WERI-Rb-1 (cell line): ENCODE results near the gene GRIK3.

Experiments
- DNase-seq: peaks from one replicate; pipeline ENCODE4 v3.0.0-alpha.2; 2020
- H3K27ac ChIP-seq: fragments of 250-450 bp; sonication (Bioruptor Pico); 2 replicates; pipeline ENCODE4 v1.5.1; 2020; ENCODE audit warnings: mild to moderate bottlenecking, moderate library complexity
- H3K27me3 ChIP-seq: fragments of 250-450 bp; sonication (Bioruptor Pico); 2 replicates; pipeline ENCODE4 v1.5.1; 2021; ENCODE audit warnings: mild to moderate bottlenecking, low read depth, moderate library complexity; ENCODE audit not compliant: insufficient read depth, severe bottlenecking
- H3K36me3 ChIP-seq: fragments of 250-450 bp; sonication (Bioruptor Pico); 2 replicates; pipeline ENCODE4 v1.5.1; 2020; ENCODE audit warnings: mild to moderate bottlenecking, moderate library complexity
- H3K4me3 ChIP-seq: 2 replicates; pipeline ENCODE4 v1.5.1; 2011; ENCODE audit warnings: low read depth, mild to moderate bottlenecking, control low read depth, low read length
- H3K9me3 ChIP-seq: fragments of 250-450 bp; sonication (Bioruptor Pico); 2 replicates; pipeline ENCODE4 v1.5.1; 2021; ENCODE audit warnings: mild to moderate bottlenecking, moderate library complexity; ENCODE audit not compliant: severe bottlenecking
- CTCF ChIP-seq: IDR thresholded peaks from 2 replicates; pipeline ENCODE4 v1.5.1; 2011; ENCODE audit warnings: low read depth, mild to moderate bottlenecking, control low read depth, inconsistent platforms, low read length

The GRIK3 gene

GRCh38 chr1:36778740-36779139, 255.6 kb downstream of the GRIK3 start:
- DNase-seq: no peak
- Histone ChIP-seq H3K27me3 (no peaks in the 10 kb centered on the region), H3K9me3 (peaks cover 2% of the 10 kb centered on the region), H3K36me3 (no peaks in the 10 kb centered on the region), H3K27ac (no peak overlapping the region), H3K4me3 (no peak overlapping the region)
- TF ChIP-seq CTCF: no peak

- TF ChIP-seq CTCF: no peak
- DNase-seq: no peak
- Histone ChIP-seq H3K27me3 (no peaks in the 10 kb centered on the region), H3K27ac (peak overlapping the region; percentile 21; the same call in 1 of the 2 replicates), H3K36me3 (no peaks in the 10 kb centered on the region), H3K9me3 (peaks cover 2% of the 10 kb centered on the region), H3K4me3 (no peak overlapping the region)
Measured at GRCh38 chr1:36776948-36777831, 257.1 kb downstream of the GRIK3 start.

- Histone ChIP-seq H3K9me3 (peaks cover 2% of the 10 kb centered on the region), H3K27me3 (no peaks in the 10 kb centered on the region), H3K27ac (no peak overlapping the region), H3K36me3 (no peaks in the 10 kb centered on the region), H3K4me3 (no peak overlapping the region)
- TF ChIP-seq CTCF: no peak
- no peak for DNase-seq
Measured at GRCh38 chr1:36776256-36776655, 258.1 kb downstream of the GRIK3 start.

GRCh38 chr1:36775716-36776115, 258.6 kb downstream of the GRIK3 start:
- peak overlapping the region; percentile 35; the same call in 1 of the 2 replicates for H3K27ac ChIP-seq
- H3K9me3 ChIP-seq: peaks cover 2% of the 10 kb centered on the region
- H3K36me3 ChIP-seq: no peaks in the 10 kb centered on the region
- no peaks in the 10 kb centered on the region for H3K27me3 ChIP-seq
- no peak overlapping the region for H3K4me3 ChIP-seq
- TF ChIP-seq CTCF: no peak
- DNase-seq: no peak

DNA sequence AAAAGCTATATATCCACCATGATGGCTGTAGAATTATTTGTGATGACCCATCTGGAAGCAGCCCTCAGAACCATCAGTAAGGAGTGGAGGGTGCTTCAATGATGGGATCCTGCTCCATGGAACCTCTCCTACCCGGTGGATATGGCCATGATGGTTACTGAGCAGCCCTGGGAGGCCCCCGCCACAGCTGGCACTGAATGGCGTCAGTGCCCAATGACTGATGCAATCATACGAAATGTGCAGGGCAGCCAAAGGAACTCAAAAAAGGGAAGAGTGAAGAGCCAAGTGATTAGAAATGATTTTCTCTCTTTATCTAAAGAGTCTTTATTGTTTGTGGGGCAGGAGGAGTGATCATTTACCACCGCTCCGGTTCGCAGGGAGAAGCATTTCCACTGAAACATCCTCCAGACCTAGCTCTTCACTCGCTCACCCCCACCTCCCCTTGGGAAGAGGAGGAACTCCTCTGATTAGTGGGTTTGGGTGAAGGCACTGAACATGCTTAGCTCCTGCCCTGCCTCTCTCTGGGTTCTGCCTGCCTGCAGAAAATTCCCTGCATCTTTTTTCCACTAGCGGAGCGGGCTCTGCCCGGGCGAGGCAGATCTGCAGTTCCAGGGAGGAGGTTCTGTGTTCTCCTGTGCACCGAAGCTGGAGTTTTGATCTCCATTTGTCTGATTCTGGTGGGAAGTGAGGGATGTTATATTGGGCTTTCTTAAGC, 260.3 kb downstream of the GRIK3 start:
- Histone ChIP-seq H3K27ac (peak overlapping the region; percentile 80), H3K9me3 (no peaks in the 10 kb centered on the region), H3K27me3 (no peaks in the 10 kb centered on the region)

More for the DNA sequence above, 260.3 kb downstream of the GRIK3 start:
- no peak for DNase-seq
- Histone ChIP-seq H3K36me3 (no peaks in the 10 kb centered on the region), H3K4me3 (no peak overlapping the region)
- no peak for TF ChIP-seq CTCF
